ENCODE measurements around the gene NXNL1.

DNA sequence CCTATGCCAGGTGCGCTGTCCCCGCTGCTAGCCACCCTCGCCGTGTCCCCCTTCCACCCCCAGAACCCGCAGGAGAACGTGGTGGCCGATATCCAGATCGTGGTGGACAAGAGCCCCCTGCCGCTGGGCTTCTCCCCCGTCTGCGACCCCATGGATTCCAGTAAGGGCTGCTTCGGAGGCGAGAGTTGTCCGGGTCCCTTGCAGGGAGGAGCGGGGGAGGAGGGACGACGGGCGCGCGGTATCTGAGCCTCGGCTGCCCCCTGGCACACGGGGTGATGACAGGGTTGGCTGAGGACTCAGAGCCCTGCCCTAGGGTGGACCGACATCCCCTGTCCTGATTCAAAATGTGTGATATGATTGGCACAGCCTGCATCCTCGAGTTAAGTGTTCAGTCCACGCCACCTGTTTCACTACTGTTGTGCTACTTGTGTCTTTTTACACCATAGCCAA, 40.2 kb downstream of the NXNL1 start:
- TF ChIP-seq CTCF (IDR thresholded peaks at IDR 0.05) (peak; percentile 17; the same call in 1 of the 2 replicates), ZFX (IDR thresholded peaks at IDR 0.05; ENCODE audit: borderline replicate concordance) (no peak)

Data from 22Rv1 (cell line).